HepG2 (cell line): ENCODE data around the gene SLC12A9. TPM values are rescaled to one million over a fixed set of nuclear protein-coding genes. Genes with fewer than 3 reads are reported as not detected.

Experiments used
- NFAT5 ChIP-seq: sonication (generic); formaldehyde crosslinking; IDR thresholded peaks from 2 replicates; pipeline ENCODE4 v1.4.0; 2020; ENCODE audit warnings: missing genetic modification reagents
- ZNF547 ChIP-seq: sonication (generic); formaldehyde crosslinking; IDR thresholded peaks from 2 replicates; pipeline ENCODE4 v1.5.1; 2020; ENCODE audit warnings: mild to moderate bottlenecking, missing genetic modification reagents
- ZNF761 ChIP-seq: sonication (generic); formaldehyde crosslinking; conservative IDR thresholded peaks from 2 replicates; pipeline ENCODE4 v1.4.0; 2020; ENCODE audit warnings: mild to moderate bottlenecking, missing genetic modification reagents
- polyA plus RNA-seq, 8 experiments: library from polyadenylated mRNA; depleted of rRNA in 3 of 8; stranded (reverse) in 7 of 8; unstranded in 1 of 8; fragments of >200 nt; fragmentation: Illumina TruSeq in 4 of 8; extraction: Trizol in 4 of 8; gene quantifications; 2 replicates each; pipeline versions ENCODE4 v1.2.1 to v1.2.3, GENCODE V29; 2011 to 2016; ENCODE audit warnings: low read depth in 4 of 8, missing spikeins in 1 of 8, mixed read lengths in 1 of 8; ENCODE audit not compliant: insufficient read depth in 1 of 8
- total RNA-seq, 5 experiments: library from RNA; depleted of rRNA; stranded (reverse); fragments of >200 nt; fragmentation: Illumina TruSeq; extraction: Trizol; gene quantifications; 2 replicates each; pipeline ENCODE4 v1.2.3, GENCODE V29; 2016; ENCODE audit warnings: low read depth in 1 of 5
- TF ChIP-seq, protein P1 (sequence below): sonication (generic); formaldehyde crosslinking; IDR thresholded peaks from 2 replicates; pipeline ENCODE4 v1.4.0; 2020; ENCODE audit warnings: missing genetic modification reagents

SLC12A9 gene
- total and polyA plus RNA-seq, 2 of the 13 experiments (the other 11 are each of a cell fraction or from before 2014, with no cell fraction given) = 8.7 to 16.6 TPM

DNA sequence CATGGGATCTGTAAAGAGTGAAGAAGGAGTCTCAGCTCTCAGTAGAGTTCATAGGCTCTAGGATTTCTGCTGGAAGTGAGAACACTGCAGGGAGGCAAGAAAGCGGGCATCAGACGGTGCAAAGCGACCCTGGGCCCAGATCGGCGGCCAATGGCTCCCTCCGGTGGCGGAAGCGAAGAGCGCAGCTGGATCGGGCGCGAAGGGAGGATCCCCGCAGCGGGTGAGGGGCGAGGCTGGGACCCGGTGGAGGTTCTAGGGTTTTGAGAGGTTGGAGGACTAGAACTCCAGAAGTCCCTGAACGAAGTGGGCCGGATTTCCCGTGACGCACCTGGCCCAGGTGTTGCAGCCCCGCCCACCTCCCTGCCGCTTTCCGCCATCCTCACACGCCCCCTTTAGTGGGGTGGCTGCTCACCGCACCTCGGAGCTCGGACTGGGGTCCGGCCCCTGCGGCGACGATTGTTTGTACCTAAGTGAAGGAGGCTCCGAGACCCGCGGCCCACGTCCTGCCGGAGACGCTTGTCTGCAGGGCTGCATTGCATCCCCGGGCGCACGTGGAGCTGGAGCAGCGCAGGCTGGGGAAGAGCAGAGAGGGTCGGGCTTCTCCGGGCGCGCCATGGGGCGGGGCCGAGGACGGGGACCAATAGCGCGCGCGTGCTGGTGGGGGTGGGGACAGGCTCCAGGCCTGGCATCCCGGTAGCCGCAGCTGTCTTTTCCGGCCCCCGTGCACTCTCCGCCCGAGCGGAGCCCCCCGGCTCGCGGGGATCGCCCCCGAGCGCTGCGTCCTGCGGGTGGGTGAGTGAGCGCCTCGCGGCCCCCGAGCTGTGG lies at the start of gene SLC12A9 (continued):
- TF ChIP-seq ZNF761 = peak; percentile 39; the same call in 1 of the 2 replicates
- TF ChIP-seq ZNF547 (CRISPR knock-in tag) = peak; percentile 72
- TF ChIP-seq, protein P1, sequence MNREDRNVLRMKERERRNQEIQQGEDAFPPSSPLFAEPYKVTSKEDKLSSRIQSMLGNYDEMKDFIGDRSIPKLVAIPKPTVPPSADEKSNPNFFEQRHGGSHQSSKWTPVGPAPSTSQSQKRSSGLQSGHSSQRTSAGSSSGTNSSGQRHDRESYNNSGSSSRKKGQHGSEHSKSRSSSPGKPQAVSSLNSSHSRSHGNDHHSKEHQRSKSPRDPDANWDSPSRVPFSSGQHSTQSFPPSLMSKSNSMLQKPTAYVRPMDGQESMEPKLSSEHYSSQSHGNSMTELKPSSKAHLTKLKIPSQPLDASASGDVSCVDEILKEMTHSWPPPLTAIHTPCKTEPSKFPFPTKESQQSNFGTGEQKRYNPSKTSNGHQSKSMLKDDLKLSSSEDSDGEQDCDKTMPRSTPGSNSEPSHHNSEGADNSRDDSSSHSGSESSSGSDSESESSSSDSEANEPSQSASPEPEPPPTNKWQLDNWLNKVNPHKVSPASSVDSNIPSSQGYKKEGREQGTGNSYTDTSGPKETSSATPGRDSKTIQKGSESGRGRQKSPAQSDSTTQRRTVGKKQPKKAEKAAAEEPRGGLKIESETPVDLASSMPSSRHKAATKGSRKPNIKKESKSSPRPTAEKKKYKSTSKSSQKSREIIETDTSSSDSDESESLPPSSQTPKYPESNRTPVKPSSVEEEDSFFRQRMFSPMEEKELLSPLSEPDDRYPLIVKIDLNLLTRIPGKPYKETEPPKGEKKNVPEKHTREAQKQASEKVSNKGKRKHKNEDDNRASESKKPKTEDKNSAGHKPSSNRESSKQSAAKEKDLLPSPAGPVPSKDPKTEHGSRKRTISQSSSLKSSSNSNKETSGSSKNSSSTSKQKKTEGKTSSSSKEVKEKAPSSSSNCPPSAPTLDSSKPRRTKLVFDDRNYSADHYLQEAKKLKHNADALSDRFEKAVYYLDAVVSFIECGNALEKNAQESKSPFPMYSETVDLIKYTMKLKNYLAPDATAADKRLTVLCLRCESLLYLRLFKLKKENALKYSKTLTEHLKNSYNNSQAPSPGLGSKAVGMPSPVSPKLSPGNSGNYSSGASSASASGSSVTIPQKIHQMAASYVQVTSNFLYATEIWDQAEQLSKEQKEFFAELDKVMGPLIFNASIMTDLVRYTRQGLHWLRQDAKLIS = no peak
- no peak for TF ChIP-seq NFAT5
